ENCODE measurements around the gene XNDC1N.
"Not testable (repeated sequence)": the region's sequence is repeated elsewhere in the genome, so short reads cannot be mapped to it uniquely, and the experiment has no call there.

Gene XNDC1N

DNA sequence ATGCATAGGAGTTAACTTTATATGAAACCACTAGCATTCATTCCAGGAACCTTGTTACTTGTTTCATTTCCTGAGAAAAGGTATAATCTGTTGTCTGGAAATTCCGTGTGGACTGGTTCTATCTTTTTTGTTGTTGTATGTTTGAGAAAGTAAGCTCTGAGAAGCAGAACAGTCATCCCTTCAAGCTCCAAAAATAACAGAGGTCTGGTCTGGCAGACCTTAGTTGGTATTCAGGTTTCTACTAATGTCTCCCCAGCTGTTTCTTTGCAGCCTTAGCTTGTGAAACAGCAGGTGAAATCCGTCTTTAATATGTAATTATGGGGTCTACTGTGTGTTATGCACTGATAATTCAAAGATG is 2.8 kb upstream of the XNDC1N start:
- no peak for DNase-seq

DNA sequence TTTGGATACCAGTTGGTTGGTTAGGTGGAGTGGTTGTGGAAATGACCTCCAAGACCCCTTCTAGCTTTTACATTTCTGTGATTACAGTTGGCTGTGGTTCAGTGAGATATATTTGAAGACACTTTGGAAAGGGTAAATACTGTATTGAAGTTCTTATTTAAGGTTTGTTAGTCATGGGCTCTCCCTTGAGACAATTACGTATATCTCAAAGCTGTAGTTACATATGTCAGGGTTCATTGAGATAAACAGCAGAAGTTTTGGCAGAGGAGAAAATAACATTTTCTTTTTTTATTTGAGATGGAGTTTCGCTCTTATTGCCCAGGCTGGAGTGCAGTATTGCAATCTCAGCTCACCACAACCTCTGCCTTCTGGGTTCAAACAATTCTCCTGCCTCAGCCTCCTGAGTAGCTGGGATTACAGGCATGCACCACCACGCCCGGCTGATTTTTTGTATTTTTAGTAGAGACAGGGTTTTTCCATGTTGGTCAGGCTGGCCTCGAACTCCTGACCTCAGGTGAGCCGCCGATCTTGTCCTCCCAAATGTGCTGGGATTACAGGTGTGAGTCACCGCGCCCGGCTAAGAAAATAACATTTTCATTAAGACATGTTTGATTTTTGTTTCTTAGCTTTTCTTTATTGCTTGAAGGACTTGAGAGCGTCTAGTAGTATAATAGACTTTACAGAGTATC is 2.3 kb upstream of the XNDC1N start:
- no peak for DNase-seq

DNA sequence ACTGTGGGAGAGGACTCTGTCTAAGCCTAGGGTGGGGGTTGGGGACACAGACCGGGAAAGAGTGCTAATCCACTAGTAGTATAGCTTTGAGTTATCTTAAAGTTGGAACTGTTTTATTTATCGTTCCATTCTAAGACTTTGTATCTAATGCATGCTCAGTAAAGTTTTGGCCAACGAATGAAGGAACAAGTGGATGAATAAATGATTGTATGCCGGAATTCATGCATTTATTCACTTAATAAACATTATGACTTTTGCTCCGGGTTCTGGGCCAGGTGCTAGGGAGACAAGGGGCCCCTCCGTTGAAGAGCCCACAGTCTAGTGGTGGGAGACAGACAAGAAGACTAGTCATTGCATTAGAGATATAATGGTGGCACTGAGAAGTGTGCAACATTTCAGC is 1.1 kb upstream of the XNDC1N start:
- no peak for DNase-seq

DNA sequence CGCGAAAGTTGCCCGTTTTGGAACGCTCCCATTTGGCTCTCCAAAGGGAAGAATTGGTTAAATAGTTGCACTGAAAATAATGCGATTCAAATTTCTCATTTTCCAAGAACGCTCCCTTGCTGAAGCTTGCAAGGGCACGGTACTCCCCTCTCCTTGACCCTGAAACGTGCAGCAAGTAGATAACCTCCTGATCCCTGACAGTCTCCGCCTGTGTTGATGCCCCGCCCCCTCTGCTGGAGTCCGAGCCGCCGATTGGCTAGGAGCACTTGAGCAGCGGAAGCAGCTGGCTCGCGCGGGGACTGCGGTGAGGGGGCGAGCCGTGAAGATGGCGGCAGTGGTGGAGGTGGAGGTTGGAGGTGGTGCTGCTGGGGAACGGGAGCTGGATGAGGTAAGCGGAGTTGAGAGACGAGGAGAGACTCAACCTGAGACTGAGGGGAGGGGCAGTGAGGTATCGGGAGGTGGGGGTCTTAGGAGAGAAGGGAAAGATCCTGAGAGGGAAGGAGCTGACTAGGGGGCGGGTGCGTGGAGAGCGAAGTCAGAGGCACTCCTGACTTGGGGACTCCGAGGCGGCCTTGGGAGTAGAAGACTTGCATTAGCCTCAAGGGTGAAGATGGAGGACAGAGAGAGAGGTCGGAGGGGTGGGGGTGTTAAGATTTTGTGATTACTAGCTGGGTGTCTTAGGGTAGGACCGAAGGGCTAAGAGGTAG is 496 bp upstream of the XNDC1N start, which contains the start of gene RNF121:
RNF121 (plus strand) TSS at position 310 of the 707 bp plus-strand sequence; CDS start at position 326, 16 bp downstream.
- peak; percentile 92 for DNase-seq

DNA sequence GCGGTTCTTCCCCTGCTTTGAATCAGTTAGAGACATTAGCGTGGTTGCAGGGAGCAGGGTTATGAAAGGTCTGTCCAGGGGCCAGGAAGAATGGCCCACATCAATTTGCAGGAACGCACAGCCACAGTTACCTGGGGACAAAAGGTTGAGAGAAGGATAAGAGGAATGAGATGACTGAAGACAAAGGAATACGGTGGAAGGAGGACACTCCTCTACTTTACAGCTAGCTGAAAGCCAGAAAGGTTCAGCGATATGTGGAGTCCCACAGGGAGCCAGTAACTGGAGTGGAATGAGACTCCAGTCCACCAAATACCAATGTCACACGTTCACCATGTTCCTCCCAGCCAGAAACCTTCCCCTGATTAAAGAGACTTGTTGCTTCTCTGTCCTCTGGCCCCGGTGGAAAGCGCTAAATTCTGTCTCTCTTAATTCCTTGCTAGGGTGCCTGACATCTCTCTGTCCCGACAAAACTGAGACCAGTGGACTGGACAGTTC is 10.7 kb downstream of the XNDC1N start:
- no peak for DNase-seq

DNA sequence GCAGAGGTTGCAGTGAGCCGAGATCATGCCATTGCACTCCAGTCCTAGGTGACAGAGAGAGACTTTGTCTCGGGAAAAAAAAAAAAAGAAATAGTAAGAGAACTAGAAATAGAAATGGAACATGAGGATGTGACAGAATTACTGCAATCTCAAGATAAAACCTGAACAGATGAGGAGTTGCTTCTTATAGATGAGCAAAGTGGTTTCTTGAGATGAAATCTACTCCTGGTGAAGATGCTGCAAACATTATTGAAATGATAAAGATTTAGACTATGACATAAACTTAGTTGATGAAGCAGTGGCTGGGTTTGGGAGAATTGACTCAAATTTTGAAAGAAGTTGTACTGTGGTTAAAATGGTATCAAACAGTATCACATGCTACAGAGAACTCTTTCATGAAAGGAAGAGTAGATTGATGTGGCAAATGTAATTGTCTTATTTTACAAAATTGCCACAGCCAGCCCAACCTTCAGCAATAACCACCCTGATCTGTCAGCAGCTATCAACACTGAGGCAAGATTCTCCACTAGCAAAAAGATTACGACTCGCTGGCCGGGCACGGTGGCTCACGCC is 13.7 kb downstream of the XNDC1N start:
- DNase-seq, result no peak

DNA sequence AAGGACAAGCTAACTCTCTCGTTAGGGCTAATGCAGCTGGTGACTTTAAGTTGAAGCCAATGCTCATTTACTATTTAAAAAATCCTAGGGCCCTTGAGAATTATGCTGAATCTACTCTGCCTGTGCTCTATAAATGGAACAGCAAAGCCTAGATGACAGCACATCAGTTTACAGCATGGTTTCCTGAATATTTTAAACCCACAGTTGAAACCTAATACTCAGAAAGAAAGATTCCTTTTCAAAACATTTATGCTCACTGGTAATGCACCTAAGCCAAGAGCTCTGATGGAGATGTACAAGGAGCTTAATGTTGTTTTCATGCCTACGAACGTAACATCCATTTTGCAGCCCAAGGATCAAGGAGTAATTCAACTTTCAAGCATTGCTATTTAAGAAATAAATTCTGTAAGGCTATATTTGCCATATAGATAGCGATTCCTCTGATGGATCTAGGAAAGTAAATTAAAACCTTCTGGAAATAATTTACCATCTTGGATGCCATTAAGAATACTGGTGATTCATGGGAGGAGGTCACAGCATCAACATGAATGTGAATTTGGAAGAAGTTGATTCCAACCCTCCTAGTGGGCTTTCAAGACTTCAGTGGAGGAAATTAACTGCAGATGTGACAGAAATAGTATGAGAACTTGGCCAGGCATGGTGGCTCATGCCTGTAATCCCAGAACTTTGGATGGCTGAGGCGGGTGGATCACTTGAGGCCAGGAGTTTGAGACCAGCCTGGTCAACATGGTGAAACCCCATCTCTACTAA is 14.5 kb downstream of the XNDC1N start:
- no peak for DNase-seq

DNA sequence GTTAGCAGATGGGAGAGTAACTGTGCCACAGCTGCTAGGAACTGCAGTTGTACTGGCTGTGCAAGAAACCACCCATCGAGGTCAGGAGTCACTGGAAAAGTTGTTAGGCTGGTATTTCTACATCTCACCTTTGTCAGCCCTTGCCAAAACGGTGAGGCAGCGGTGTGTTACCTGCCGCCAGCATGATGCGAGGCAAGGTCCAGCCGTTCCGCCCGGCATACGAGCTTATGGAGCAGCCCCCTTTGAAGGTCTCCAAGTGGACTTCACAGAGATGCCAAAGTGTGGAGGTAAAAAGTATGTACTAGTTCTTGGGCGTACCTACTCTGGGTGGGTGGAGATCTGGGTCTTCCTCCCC is 16.4 kb downstream of the XNDC1N start:
- DNase-seq, result not testable (repeated sequence)

DNA sequence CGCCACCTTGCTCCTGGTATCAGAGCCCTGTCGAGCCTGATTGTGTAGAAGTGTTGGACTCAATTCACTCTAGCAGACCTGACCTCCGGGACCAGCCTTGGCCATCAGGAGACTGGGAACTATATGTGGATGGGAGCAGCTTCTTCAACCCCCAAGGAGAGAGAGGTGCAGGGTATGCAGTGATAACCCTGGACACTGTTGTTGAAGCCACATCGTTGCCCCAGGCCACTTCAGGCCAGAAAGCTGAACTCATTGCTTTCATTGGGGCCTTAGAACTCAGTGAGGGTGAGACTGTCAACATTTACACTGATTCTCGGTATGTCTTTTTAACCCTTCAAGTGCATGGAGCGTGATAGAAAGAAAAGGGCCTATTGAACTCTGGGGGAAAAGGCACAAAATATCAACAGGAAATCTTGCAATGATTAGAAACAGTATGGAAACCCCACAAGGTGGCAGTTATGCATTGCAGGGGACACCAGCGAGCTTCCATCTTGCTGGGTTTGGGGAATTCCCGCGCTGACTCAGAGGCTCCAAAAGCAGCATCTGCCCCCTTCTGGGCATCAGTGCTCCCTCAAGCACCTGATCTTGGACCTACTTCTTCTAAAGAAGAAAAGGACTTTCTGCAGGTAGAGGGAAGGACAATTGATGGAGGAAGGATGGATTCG is 16.9 kb downstream of the XNDC1N start:
- not testable (repeated sequence) for DNase-seq

DNA sequence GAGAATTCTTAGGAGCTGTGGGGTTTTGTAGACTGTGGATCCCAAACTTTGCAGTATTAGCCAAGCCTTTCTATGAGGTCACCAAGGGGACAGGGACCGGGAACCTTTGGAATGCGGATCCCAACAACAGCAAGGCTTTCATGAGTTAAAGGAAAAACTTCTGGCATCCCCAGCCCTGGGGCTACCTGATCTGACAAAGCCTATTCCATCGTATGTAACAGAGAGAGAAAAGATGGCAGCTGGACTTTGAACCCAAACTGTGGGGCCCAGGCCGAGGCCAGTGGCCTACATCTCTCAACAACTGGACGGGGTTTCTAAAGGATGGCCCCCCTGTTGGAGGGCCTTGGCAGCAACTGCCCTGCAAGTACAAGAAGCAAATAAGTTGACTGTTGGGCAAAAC is 17.6 kb downstream of the XNDC1N start:
- not testable (repeated sequence) for DNase-seq

DNA sequence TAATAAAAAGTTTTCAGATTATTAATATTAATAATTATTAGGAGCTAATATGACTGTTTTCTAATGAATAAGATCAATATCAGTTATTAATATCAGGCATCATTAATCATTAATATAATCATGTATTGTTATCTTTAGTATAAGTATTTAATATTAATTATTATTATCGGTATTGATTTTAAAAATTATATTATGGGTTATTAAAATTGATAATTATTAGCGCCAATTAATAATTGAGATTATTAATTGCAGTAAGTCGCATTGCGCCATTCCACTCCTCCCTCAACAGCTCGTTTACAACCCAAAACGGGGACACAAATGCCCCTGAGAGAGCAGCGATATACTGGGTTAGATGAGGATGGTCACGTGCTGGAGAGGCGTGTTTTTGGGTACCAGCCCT is 20.2 kb downstream of the XNDC1N start:
- DNase-seq, result no peak

DNA sequence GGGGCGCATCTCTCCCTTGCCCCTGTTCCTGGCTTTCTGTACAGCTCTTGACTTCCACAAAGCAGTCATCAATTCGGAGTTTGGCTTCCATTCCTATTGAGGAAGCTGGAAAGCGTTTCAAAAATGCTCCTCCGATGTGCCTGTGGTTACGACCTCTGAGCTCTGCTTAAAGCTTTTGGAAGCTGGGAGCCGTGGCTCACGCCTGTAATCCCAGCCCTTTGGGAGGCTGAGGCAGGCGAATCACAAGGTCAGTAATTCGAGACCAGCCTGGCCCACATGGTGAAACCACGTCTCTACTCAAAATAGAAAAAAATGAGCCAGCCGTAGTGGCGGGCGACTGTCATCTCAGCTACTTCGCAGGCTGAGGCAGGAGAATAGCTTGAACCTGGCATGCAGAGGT is 27.3 kb downstream of the XNDC1N start:
- not testable (repeated sequence) for DNase-seq

DNA sequence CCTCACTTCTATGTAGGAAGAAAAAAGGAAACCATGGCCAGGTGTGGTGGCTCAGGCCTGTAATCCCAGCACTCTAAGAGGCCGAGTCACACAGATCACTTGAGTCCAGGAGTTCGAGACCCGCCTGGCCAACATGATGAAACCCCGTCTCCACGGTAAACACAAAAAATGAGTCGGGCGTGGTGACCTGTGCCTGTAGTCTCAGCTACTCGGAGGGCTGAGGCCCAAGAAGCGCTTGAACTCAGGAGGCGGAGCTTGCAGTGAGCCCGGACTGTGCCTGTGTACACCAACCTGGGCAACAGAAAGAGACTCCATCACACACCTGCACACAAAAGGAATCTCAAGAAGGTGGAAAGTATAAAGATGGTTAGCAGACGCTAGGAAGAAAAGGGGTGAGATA is 32.4 kb downstream of the XNDC1N start:
- no peak for DNase-seq

DNA sequence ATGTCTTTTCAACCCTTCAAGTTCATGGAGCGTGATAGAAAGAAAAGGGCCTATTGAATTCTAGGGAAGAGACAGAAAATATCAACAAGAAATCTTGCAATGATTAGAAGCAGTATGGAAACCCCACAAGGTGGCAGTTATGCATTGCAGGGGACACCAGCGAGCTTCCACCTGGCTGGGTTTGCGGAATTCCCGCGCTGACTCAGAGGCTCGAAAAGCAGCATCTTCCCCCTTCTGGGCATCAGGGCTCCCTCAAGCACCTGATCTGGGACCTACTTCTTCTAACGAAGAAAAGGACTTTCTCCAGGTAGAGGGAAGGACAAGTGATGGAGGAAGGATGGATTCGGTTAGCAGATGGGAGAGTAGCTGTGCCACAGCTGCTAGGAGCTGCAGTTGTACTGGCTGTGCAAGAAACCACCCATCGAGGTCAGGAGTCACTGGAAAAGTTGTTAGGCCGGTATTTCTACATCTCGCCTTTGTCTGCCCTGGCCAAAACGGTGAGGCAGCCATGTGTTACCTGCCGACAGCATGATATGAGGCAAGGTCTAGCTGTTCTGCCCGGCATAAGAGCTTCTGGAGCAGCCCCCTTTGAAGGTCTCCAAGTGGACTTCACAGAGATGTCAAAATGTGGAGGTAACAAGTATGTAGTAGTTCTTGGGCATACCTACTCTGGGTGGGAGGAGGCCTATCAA is 39.1 kb downstream of the XNDC1N start:
- not testable (repeated sequence) for DNase-seq

DNA sequence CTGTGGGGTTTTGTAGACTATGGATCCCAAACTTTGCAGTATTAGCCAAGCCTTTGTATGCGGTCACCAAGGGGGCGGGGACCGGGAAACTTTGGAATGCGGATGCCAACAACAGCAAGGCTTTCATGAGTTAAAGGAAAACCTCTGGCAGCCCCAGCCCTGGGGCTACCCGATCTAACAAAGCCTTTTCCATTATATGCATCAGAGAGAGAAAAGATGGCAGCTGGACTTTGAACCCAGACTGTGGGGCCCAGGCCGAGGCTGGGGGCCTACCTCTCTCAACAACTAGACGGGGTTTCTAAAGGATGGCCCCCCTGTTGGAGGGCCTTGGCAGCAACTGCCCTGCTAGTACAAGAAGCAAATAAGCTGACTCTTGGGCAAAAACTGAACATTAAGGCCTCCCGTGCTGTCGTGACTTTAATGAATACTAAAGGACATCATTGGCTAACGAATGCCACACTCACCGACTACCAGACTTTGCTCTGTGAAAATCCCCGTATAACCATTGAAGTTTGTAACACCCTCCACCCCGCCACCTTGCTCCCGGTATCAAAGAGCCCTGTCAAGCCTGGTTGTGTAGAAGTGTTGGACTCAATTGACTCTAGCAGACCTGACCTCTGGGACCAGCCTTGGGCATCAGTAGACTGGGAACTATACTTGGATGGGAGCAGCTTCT is 39.9 kb downstream of the XNDC1N start:
- not testable (repeated sequence) for DNase-seq

DNA sequence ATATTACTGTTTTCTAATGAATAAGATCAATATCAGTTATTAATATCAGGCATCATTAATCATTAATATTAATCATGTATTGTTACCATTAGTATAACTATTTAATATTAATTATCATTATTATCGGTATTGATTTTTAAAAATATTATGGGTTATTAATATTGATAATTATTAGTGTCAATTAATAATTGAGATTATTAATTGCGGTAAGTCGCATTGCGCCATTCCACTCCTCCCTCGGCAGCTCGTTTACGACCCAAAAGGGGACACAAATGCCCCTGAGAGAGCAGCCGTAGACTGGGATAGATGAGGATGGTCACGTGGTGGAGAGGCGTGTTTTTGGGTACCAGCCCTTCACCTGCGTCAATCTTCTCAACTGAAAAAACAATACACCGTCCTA is 42.6 kb downstream of the XNDC1N start:
- not testable (repeated sequence) for DNase-seq

Measured in amniotic stem cell (primary cell).